Dermis microvascular lymphatic vessel endothelial cell (primary cell): ENCODE data around the gene CD1D. TPM values are rescaled to one million over a fixed set of nuclear protein-coding genes. Genes with fewer than 3 reads are reported as not detected.
"Not testable (repeated sequence)": the region's sequence is repeated elsewhere in the genome, so short reads cannot be mapped to it uniquely, and the experiment has no call there.

ENCODE experiments used
- DNase-seq, 2 donors: peaks; one replicate each; pipeline versions ENCODE4 v3.0.0 to v3.0.0-alpha.2; 2010; ENCODE audit warnings: low read depth in 2 of 2
- total RNA-seq: library from RNA; depleted of rRNA; stranded (reverse); fragments of >200 nt; gene quantifications from 2 replicates; pipeline ENCODE4 v1.2.1, GENCODE V29; 2014

CD1D gene
- total RNA-seq = 0.13 TPM in 1 of 2 replicates, not detected in the other

DNA sequence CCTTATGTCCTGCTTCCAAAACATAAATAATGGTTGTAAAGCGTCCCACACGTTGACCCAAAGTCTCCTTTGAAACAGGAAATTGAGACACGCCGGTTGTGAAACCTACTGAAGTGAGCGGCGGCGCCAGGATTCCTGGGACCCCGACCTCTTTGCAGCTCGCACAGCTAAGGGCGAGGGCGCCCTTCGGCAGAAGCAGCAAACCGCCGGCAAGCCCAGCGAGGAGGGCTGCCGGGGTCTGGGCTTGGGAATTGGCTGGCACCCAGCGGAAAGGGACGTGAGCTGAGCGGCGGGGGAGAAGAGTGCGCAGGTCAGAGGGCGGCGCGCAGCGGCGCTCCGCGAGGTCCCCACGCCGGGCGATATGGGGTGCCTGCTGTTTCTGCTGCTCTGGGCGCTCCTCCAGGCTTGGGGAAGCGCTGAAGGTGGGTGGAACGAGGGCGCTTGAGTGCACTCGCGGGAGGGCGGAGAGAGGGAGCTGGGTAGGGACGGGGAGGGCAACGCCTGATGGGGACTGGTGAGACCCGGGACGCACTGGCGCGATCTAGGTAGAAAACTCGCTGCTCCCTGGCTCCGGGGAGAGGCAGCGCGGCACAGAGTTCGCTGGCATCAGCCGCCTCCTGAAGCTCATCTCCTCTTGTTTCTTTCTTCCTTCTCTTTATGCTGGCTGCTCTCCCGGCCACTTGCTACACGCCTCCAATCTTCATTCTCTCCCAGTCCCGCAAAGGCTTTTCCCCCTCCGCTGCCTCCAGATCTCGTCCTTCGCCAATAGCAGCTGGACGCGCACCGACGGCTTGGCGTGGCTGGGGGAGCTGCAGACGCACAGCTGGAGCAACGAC, at the start of gene CD1D:
Gene CD1D (plus strand): TSS at position 155 of the 836 bp plus-strand sequence. CDS start 207 bp downstream, at position 362.
- no peak for DNase-seq

DNA sequence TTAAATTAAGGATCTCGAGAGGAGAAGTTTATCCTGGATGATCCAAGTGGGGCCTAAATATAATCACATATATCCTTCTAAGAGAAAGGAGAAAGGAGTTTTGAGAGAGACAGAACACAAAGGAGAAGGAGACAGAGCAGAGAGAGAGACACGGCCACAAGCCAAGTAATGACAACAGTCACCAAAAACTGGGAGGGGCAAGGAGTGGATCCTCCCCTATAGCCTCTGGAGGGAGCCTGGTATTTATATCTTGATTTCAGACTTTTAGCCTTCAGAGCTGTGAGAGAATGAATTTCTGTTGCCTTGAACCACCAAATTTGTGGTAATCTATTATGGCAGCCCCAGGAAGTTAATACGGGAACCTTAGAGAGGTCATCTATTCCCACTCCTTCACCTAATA, 49.5 kb upstream of the CD1D start:
- no peak for DNase-seq

DNA sequence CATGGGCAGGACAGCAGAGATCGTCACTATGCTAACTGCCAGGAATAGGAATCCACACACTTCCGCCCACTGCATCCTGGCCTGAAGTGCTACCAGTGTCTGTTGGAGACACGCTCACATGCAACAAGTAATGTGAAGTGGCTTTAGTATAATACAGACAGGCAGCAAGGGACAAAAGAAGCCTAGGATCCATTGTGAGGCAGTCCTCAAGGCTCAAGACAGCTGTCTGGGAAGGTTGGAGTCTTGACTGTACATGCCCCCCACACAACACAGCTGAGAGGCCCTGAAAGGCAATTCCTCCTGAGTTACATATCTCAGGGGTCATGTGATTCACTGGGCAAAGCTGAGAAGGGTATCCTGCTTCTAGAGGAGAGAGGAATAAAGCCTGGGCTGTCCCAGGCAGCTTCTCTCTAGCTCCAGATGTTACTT, 39.9 kb upstream of the CD1D start:
- no peak for DNase-seq

DNA sequence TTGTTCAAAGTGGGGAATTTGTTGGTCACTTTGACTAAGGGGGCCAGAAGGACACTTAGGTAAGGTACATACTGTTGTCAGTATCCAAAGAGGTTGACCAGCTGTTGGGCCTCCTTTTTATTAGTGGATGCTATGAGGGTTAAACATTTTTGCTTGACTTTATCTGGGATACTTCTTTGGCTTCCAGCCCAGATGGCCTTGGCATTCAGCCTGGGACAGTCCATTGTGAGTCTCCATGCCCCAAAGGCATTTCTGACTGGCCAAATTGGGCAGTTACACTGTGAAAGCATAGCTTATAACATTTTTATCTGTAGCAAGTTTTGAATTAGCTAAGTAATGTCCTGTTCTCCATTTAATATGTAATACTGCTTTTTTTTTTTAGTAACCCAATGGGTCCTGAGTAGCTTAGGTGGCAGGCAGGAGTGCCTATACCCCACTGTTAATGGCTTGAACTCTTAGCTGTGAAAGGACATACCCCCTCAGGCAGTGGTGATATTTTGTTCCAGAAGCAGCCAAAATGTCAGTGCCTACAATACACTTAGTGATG, 35.4 kb upstream of the CD1D start:
- peak; percentile 47 to 57 for DNase-seq

DNA sequence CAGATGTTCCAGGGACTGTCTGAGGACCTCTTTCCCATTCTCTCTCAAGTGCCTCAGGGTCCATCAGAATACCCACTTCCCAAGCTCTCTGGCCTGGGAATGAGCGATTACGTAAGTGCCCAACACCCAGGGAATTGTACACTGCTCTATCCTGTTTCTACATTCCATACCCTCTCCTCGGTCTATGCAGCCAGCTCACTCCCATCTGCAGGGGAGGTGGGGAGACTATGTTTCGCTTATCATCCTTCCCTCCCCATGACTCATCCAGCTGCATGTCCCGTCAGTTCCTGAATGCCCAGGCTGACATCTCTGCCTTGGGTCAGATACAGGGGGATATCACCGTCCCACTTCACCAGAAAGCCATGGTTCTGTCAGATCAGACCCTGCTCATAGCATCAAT, 34.5 kb upstream of the CD1D start:
- peak in 1 of 2 donors; percentile 53 for DNase-seq

DNA sequence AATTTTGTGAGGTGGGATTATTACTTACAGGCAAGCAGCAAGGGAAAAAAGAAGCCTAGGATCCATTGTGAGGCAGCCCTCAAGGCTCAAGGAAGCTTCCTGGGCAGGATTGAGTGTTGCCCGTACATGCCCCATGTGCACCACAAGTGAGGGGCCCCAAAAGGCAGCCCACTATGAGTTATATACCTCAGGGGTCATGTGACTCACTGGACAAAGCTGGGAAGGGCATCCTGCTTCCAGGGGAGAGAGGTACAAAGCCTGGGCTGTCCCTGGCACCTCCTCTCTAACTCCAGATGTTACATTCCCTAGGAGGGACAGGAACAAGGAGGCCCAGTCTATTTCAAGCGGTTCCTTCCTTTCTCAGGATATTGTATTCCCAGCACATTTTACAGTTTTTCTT, 34.0 kb upstream of the CD1D start:
- no peak for DNase-seq

DNA sequence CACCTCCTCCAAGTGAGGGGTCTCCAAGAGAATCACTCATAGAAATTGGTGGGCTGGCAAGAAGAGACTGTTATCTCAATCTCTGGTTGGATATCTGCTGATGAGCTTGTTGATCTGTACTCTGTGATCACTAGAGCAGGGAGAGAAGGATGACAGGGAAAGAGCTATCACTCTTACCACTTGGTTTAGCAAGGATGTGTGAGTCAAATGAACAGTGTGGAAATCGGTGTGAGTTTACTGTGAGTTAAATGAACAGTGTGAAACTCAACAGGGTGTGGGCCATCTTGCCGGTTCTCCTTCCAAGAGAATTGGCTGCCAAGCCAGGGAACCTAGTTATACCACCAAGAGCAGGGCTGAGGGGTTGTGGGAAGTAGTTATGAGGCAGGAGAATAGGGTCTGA, 33.3 kb upstream of the CD1D start:
- DNase-seq = no peak

DNA sequence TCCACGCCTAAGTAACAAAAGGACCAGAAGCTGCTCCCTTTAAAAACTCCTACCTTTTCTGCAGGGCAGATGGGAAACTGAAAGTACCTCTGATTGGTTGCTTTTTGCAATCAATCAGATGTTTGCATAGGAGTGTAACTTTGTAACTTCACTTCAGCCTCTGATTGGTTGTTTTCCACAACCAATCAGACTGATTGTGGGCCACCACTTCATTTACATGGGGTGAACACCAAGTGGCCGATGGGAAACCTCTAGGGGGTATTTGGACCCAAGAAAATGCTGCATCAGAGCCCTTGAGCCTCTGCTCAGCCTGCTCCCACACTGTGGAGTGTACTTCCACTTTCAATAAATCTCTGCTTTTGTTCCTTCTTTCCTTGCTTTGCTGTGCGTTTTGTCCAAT, 32.8 kb upstream of the CD1D start:
- no peak for DNase-seq

DNA sequence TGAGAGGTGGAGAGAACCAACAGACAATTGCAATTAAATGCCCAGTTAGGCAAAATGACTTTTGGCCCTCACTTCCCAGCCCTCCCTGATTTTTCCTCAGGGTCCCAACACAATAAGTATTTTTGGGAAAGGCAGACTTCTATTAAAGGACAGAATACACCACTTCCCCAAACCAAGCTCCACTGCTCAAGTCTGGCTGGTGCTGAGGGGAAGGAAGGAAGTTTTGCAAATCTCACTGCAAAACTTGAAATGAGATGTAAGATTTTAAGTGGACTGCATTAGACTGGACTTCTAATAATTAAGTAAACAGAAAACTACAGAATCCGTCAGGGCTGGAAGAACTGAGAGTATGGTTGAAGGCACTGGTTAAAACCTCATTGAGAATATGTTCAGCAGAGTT, 32.2 kb upstream of the CD1D start:
- DNase-seq = no peak

DNA sequence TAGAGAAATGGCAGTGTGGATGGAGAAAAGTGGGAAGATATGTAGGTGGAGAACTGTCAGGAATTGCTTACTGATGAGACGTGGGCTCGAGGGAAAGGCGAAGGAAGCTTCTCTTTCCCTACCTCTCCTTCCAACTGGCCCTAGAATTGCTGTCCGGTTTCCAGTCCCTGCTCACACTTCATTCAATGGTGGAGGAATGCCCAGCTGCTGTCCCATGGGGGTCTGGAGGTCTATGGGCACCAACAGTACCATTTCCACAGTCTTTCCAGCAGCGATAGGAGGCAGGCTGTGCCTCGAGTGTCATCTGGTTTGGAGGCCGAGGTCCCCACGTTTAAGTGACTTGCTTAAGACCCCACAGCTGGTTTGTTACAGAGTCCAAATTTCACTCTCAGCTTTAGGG, 31.5 kb upstream of the CD1D start:
- no peak for DNase-seq

DNA sequence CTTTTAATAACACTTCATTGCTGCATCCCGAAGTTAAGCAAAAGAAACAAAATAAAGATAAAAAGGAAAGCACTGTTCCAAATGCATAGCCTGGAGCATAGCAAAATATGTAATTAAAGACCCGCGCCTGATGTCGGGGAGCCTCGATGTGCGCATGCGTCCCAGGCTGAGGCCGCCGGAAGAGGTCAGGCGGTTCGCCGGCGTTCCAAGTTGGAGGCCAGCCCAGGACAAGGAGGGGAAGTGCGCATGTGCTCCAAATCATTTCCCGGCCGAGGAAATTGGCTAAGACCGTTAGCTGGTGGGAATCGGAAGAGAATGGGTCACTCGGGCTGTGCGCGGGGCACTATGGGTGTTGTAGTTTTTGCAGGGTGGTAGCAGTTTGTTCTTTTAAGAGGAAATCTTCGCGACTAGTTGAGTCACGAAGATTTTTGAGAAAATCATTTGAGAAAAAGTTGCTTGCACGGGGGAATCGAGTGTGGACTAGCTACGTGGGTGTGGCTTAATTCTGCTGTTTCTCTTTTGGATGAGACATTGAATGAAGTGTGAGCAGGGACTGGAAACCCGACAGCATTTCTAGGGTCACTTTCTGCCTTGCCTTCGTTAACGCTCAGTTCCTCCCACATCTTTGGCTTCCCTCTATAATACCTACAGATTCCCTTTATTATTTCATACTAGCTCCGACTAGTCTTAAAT, 31.0 kb upstream of the CD1D start:
- DNase-seq = peak; percentile 95

DNA sequence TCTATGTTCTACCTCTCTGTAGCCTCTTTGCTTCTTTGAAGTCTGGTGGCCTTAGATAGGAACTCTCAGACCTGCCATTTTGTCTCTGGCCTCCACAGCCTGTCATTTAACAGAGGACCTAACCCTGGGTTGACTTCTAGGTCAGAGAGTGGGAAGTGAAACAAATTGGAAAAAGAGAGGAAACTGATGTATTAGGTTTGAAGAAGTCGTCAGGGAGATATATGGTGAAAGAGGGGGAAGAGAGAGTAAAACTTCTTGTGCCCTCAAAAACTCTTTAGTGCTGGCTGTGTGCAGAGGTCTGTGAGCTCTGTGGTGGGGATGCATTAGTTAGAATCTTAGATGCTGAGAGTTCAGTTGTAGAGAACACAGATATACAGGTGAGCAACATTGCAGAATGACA, 30.2 kb upstream of the CD1D start:
- no peak for DNase-seq

DNA sequence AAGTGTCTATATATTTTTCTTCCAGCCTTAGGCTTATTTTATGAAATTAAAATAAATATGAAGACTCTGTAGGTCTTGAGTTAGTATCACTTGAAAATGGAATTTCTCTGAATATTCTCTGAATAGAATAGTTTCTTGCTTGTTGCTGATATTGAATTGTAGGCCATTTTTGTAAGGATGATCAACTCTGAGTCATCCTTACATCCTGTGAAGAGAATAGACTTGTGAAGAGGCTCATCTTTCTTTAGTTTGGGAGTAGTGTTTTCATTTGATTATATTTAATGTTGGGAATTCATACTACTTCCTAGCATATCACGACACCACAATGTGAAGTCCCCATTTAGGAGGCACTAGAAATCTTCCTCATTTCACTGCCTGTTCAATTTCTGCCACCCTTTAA, 27.5 kb upstream of the CD1D start:
- DNase-seq = no peak

DNA sequence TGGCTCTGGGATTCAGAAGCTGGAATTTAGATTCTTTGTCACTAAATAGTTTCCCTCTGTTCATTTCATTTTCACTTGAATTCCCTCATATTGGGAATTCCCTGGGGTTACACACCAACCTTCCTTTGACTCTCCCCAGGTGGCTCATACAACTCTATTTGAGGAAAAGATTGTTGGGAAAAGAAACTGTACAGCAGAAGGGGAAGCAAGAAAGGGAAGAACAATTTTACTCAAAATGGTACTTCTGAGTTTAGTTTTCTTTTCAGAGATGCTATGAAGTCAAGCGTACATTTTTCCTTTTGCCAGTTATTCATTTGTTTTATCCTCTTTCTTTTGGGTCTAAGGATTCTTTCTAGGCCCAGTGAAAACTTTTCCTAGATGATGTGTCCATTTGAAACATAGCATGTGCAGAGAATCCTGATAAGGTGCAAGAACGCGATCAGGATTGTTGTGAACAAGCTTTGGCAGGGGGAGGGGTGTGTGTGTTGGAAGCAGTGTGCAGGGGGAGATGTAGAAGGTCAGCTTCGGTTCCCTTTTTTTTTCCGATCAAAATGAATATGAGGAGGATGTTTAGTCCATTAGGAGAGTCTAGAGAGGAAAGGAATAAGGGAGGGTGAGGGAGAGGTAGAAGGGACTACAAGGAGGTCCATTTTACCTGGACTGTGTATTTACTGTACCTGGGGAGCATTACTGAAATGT, 26.8 kb upstream of the CD1D start:
- no peak for DNase-seq

DNA sequence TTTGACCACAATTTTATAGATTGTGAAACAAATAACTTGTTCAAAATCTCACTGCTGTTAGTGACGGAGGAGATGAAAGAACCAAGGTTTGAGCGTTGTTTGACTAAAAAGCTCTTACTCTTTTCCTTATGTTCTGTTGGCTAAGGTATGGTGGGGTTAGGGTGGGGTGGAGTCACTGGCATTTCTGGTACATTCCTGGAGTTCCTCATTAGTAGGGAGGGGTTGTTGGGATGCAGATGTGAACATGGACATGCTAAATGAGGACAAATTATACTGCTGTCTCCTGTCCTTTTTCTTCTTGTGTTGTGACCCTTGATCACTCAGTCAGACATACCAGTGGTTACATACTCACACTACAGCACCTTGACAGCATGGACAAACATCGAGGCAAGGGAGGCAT, 26.2 kb upstream of the CD1D start:
- no peak for DNase-seq

DNA sequence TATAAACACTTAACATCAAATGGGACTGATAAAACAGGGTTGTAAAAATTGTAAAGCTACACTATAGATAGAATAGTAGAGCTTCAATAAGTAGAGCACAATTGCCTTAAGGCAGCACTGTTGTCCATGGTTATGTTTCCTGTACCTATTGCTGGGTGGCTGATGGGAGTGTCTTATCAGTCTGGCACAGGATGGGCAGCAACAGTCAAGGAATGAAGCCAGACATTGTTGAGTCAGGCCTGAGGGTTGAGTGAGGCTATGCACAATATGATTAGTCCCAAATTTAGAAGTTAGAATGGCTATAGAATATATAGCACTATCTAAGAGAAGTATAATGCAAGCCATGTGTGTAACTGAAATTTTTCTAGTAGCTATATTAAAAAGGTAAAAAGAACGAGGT, 25.0 kb upstream of the CD1D start:
- no peak for DNase-seq

DNA sequence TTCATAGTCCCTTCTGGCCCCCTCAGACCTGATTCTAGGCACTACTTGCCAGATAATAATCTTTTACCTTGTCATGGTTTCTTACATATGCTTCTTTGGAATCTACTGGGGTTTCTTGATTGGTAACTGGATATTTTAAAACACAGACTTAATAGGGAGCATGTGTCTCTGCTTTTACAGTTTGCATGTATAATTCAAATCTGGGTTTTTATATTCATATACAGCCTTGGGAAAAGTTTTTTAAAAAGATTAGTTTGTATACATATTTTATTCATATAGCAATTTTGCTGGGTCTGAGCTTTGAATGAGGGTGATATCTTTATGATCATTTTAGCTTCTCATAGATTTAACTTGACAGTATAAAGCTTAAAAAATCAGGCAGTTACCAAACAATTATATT, 21.1 kb upstream of the CD1D start:
- no peak for DNase-seq

DNA sequence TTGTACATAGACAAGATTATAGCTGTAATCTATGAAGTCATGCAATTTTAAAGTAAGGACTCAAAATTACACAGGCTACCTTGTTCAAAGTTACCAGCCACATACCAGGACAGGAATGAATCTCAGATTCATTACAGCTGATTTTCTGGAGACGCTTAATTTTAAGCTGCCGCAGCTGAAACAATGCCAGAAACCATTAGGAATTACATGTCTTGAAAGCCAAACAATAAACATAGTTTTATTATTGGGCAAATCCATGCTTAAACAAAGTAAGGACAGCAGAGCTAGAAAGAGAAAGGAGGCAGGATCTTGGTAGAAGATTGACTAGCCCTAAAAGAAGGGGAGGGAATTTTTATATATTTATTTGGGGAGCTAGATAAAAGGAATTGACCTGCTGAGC, 19.2 kb upstream of the CD1D start:
- no peak for DNase-seq

DNA sequence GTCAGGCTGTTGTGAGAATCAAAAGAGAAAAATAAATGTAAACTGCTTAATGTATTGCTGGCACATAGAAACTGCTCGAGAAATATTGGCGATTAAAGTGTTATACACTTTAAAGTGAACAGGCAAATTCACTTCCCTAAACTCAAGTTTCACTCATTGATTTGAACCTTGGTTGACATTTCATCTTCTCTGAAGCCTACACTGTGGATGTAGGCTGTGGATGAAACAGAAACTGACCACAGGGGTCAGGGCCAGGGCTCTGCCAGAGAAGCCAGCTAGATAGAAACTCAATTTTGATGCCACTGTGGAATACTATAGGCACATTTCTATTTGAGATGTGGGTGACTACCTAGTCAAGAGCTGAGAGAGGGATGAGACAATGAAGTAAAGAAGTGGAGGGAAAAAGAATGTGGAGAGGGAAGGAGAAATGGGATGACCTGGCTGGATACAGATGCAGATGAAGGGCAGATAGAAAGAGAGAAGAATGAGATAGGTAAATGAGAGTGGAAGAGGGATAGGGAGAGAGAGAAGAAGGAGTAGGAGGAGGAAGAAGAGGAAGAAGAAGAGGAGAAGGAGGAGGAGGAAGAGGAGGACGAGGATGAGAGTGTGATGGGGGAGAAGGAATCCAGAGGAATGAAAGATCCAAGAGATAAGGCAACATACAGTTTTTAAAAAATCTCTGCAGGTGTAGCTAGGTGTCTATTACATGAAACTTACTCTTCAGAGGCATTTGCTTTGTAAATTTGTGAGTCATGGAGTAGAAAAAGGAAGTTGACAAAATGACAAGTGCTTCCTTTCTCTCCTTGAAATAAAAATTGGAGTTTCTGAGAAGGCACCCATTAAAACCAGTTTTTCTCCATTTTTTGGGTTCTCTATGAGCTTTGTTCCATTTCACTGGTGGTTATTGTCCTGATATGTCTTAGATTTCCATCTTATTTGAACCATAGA, 17.4 kb upstream of the CD1D start:
- DNase-seq = no peak

DNA sequence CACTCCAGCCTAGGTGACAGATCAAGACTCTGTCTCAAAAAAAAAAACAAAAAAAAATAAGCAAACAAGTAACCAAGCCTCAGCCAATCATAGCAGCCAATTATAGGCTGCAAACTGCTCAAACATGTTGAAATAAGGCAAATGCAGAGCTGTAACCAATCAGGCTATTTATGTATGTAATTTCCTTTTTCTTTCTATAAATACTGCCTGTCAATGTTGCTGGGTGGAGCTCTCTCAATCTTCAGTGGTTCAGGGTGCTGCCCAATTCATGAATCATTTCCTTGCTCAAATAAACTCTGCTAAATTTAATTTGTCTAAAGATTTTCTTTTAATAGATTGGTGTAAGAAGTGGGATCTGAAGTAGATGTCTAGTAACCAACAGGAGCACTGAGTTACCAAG, 11.6 kb upstream of the CD1D start:
- DNase-seq = no peak

DNA sequence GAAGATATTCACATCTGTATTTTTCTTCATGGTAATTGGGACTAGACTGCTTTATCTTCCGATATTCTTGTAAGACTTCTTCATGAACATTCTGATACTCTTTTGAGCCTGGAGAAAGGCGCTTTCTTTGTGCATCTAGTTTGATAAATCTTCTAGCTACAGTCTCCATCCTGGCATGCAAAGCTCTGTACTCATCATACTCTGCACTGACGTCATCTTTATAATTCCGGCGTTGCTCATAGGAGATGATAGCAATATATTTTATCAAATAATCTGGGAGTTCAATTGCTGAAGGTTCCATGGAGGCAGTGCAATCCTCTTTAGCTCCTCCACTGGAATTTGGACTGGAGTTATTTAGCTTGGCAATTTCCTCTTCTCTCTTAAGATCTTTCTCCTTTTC, 4.8 kb upstream of the CD1D start:
- not testable (repeated sequence) for DNase-seq
